Measurements from ENCODE around the gene CNTN5.

- TF ChIP-seq POLR2A (IDR thresholded peaks at IDR 0.05) (no peak), CTCF (IDR thresholded peaks at IDR 0.05) (no peak)
Observed at GRCh38 chr11:99199341-99199740, 178.6 kb downstream of the CNTN5 start.
